HG03521 (cell line): Measurements from ENCODE around the gene NFRKB.

Experiments used
- ATAC-seq: cut with Tn5 transposase; IDR thresholded peaks from one replicate; pipeline ENCODE4 v1.9.1; 2021; ENCODE audit warnings: mild to moderate bottlenecking, moderate library complexity; ENCODE audit not compliant: unreplicated experiment

The NFRKB gene

GRCh38 chr11:129895126-129896041, at the start of gene NFRKB:
Gene NFRKB (minus strand): TSS chr11:129895578. CDS start chr11:129892849, 2,729 bp downstream.
- ATAC-seq: peak; percentile 97

GRCh38 chr11:129944696-129945095, 49.3 kb upstream of the NFRKB start:
- ATAC-seq: no peak

- ATAC-seq: no peak
These were observed 47.7 kb upstream of the NFRKB start for GRCh38 chr11:129943036-129943435.

GRCh38 chr11:129939510-129939909, 44.1 kb upstream of the NFRKB start:
- no peak for ATAC-seq

GRCh38 chr11:129938764-129939163, 43.4 kb upstream of the NFRKB start:
- no peak for ATAC-seq

- no peak for ATAC-seq
These were observed 42.3 kb upstream of the NFRKB start for GRCh38 chr11:129937592-129938238.

- no peak for ATAC-seq
These were observed 40.3 kb upstream of the NFRKB start for GRCh38 chr11:129935723-129936122.

- no peak for ATAC-seq
These were observed 38.5 kb upstream of the NFRKB start for GRCh38 chr11:129933891-129934290.

GRCh38 chr11:129933262-129933661, 37.9 kb upstream of the NFRKB start:
- ATAC-seq: no peak

GRCh38 chr11:129932381-129933067, 37.1 kb upstream of the NFRKB start:
- no peak for ATAC-seq

GRCh38 chr11:129930743-129931142, 35.4 kb upstream of the NFRKB start:
- no peak for ATAC-seq

- ATAC-seq: no peak
These were observed 34.9 kb upstream of the NFRKB start for GRCh38 chr11:129930296-129930695.

GRCh38 chr11:129929721-129930120, 34.3 kb upstream of the NFRKB start:
- ATAC-seq: no peak

- no peak for ATAC-seq
These were observed 33.7 kb upstream of the NFRKB start for GRCh38 chr11:129928923-129929692.

- no peak for ATAC-seq
These were observed 27.3 kb upstream of the NFRKB start for GRCh38 chr11:129922674-129923073.

GRCh38 chr11:129918361-129918760, 23.0 kb upstream of the NFRKB start:
- no peak for ATAC-seq

- ATAC-seq: no peak
These were observed 21.9 kb upstream of the NFRKB start for GRCh38 chr11:129917231-129917630.

GRCh38 chr11:129911298-129911697, 15.9 kb upstream of the NFRKB start:
- ATAC-seq: no peak

GRCh38 chr11:129910360-129910759, 15.0 kb upstream of the NFRKB start:
- no peak for ATAC-seq

- ATAC-seq: no peak
These were observed 10.0 kb upstream of the NFRKB start for GRCh38 chr11:129905402-129905801.

- ATAC-seq: no peak
These were observed 684 bp upstream of the NFRKB start for GRCh38 chr11:129896062-129896461.
